ENCODE measurements around the gene C20orf96.
"Not testable (repeated sequence)": the region's sequence is repeated elsewhere in the genome, so short reads cannot be mapped to it uniquely, and the experiment has no call there.

The C20orf96 gene

GRCh38 chr20:271069-271468, 19.5 kb downstream of the C20orf96 start:
- H3K4me2 ChIP-seq = 0 out of 22 replicates have a peak overlapping the region, but pooled peaks of 2 of the 11 experiments have one; percentile 18 to 28
- peaks cover 0 to 29% (median 15%) of the 10 kb centered on the region in 10 experiments; a peak in 17 of 20 replicates for H3K4me1 ChIP-seq
- 0 out of 22 replicates have a peak, but pooled peaks cover 0 to 4% (median 0%) of the 10 kb centered on the region in 11 experiments for H3K27me3 ChIP-seq
- H4K20me1 ChIP-seq = no peaks in the 10 kb centered on the region; a peak in 1 of 22 replicates
- H3K36me3 ChIP-seq = peaks cover 9 to 29% (median 16%) of the 10 kb centered on the region in 11 experiments
- H3K9ac ChIP-seq = no peak overlapping the region
- H3K4me3 ChIP-seq = no peak overlapping the region
- no peak overlapping the region for H3K27ac ChIP-seq
- no peaks in the 10 kb centered on the region for H3K9me3 ChIP-seq (replicated peaks in 1 of 11)
- no peak for TF ChIP-seq Cebpa-rat (IDR thresholded peaks at IDR 0.05)

DNA sequence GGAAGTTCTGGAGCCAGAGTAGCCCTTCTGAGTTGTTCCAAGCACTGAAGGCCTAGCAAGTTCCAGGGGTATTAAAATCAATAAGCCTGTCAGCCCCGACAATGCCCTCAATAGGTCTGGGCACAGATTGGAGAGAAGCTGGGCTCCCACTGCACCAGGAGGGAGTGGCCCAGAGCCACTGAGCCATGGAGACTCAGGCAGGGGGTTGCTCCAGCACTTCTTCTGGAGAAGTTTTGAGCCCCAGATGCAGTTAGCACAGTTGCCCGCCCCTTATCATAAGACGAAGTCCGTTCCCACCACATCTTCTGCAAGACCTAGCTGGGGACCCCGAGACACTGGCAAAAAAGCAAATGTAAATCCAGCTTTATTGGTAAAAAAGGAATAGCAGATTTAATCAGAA, 20.0 kb downstream of the C20orf96 start:
- peaks cover 4 to 23% (median 11%) of the 10 kb centered on the region in 11 experiments; a peak in 19 of 22 replicates for H3K36me3 ChIP-seq
- H3K4me2 ChIP-seq = peak overlapping the region in 4 of 11 experiments; percentile 13 to 22 (median 20); a peak in 1 of 22 replicates
- no peak overlapping the region for H3K9ac ChIP-seq
- H3K27ac ChIP-seq = no peak overlapping the region
- H3K4me1 ChIP-seq = peaks cover 0 to 29% (median 15%) of the 10 kb centered on the region in 10 experiments; a peak in 17 of 20 replicates
- no peak overlapping the region for H3K4me3 ChIP-seq
- no peaks in the 10 kb centered on the region for H3K9me3 ChIP-seq (replicated peaks in 1 of 11)
- H4K20me1 ChIP-seq = no peaks in the 10 kb centered on the region; a peak in 1 of 22 replicates
- TF ChIP-seq Cebpa-rat (IDR thresholded peaks at IDR 0.05) = no peak
- H3K27me3 ChIP-seq = 0 out of 22 replicates have a peak, but pooled peaks cover 0 to 5% (median 0%) of the 10 kb centered on the region in 11 experiments

GRCh38 chr20:266596-267562, 23.7 kb downstream of the C20orf96 start:
- H3K27me3 ChIP-seq = 0 out of 22 replicates have a peak, but pooled peaks cover 0 to 5% (median 0%) of the 10 kb centered on the region in 11 experiments
- no peaks in the 10 kb centered on the region; a peak in 1 of 22 replicates for H4K20me1 ChIP-seq
- H3K4me3 ChIP-seq = peak overlapping the region; percentile 51 to 71 (median 58)
- peaks cover 0 to 17% (median 7%) of the 10 kb centered on the region in 10 experiments; a peak in 12 of 20 replicates for H3K4me1 ChIP-seq
- no peak for TF ChIP-seq Cebpa-rat (IDR thresholded peaks at IDR 0.05)
- H3K27ac ChIP-seq = peak overlapping the region in 7 of 11 experiments; percentile 26 to 56 (median 38); a peak in 9 of 22 replicates
- H3K36me3 ChIP-seq = peaks cover 0 to 10% (median 0%) of the 10 kb centered on the region in 11 experiments; a peak in 2 of 22 replicates
- H3K4me2 ChIP-seq = peak overlapping the region; percentile 83 to 99 (median 88)
- H3K9ac ChIP-seq = peak overlapping the region; percentile 48 to 77 (median 68); a peak in 20 of 22 replicates
- H3K9me3 ChIP-seq (replicated peaks in 1 of 11) = no peaks in the 10 kb centered on the region

- H3K36me3 ChIP-seq = no peaks in the 10 kb centered on the region
- H3K27ac ChIP-seq = no peak overlapping the region
- no peak overlapping the region for H3K4me3 ChIP-seq
- no peaks in the 10 kb centered on the region for H3K9me3 ChIP-seq (replicated peaks in 1 of 11)
- TF ChIP-seq Cebpa-rat (IDR thresholded peaks at IDR 0.05) = no peak
- H3K4me2 ChIP-seq = no peak overlapping the region
- no peaks in the 10 kb centered on the region for H4K20me1 ChIP-seq
- no peak overlapping the region for H3K9ac ChIP-seq
- H3K27me3 ChIP-seq = 0 out of 22 replicates have a peak, but pooled peaks cover 0 to 5% (median 0%) of the 10 kb centered on the region in 11 experiments
- H3K4me1 ChIP-seq = peaks cover 0 to 8% (median 0%) of the 10 kb centered on the region in 10 experiments; a peak in 6 of 20 replicates
Measured at GRCh38 chr20:263701-264100, 26.8 kb downstream of the C20orf96 start.

DNA sequence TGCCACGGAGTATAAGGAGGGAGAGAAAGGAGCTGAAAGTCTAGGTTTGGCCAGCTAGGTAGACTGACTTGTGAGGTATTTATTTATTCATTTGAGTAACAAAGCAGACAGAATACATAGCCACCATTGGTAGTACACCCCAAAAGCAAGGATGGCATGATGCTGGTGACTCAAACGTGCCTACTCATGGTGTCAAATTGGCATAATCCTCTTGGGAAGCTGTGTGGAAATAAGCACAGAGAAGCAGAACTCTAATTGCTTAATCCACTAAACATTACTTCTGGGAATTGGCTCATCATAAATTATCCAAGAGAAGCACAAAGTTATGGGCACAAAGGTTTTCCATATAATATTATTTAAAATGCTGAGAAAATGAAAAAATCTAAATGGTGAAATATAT, 30.6 kb downstream of the C20orf96 start:
- no peak overlapping the region for H3K4me3 ChIP-seq
- H4K20me1 ChIP-seq = no peaks in the 10 kb centered on the region
- no peaks in the 10 kb centered on the region for H3K27me3 ChIP-seq
- H3K36me3 ChIP-seq = no peaks in the 10 kb centered on the region
- H3K9ac ChIP-seq = no peak overlapping the region
- no peak overlapping the region for H3K4me2 ChIP-seq
- no peak for TF ChIP-seq Cebpa-rat (IDR thresholded peaks at IDR 0.05)
- H3K27ac ChIP-seq = no peak overlapping the region
- no peaks in the 10 kb centered on the region for H3K4me1 ChIP-seq
- H3K9me3 ChIP-seq (replicated peaks in 1 of 11) = no peaks in the 10 kb centered on the region

DNA sequence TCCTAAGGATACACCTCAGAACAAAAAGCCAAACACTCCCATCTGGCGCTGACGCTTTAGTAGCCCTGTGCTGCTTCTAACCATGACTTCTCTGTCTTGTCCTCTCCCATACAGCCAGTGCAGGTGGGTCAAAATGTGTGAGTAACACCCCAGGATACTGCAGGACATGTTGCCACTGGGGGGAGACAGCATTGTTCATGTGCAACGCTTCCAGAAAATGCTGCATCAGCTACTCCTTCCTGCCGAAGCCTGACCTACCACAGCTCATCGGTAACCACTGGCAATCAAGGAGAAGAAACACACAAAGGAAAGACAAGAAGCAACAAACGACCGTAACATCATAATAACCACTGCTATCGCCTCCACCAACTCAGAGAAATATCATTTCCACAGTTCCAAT, 31.6 kb downstream of the C20orf96 start:
- H3K27ac ChIP-seq = no peak overlapping the region
- TF ChIP-seq Cebpa-rat (IDR thresholded peaks at IDR 0.05) = no peak
- no peaks in the 10 kb centered on the region for H3K36me3 ChIP-seq
- H3K4me3 ChIP-seq = no peak overlapping the region
- no peak overlapping the region for H3K9ac ChIP-seq
- H3K27me3 ChIP-seq = no peaks in the 10 kb centered on the region
- no peaks in the 10 kb centered on the region for H3K4me1 ChIP-seq
- no peak overlapping the region for H3K4me2 ChIP-seq
- no peaks in the 10 kb centered on the region for H3K9me3 ChIP-seq (replicated peaks in 1 of 11)
- no peaks in the 10 kb centered on the region for H4K20me1 ChIP-seq

DNA sequence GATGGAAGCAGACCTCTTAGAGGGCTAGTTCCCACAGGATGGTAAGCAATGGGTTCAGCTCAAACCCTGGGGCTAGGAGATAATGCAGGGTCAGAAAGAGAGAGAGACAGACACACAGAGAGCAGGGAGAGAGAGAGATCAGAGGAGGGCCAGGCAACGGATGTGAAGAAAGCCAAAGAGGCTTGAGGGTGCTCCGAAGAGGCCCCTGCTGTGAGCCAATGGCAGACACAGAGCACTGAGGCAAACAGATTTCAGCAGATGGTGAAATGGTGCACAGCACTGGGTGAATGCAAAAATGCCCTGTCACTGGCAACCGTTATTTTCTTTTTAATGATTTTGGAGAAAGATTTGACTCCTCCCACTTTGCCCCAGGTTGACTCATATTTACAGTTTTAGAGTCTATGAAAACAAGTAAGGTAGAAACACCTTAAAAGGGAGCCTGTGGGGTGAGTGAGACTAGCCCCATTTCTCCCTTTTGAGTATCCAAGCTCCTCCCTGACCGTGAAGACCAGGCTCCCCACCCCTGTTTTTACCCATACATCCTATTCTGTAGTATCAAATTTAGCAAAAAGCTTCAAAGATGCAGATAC, 32.2 kb downstream of the C20orf96 start:
- no peak overlapping the region for H3K4me2 ChIP-seq
- H3K27me3 ChIP-seq = no peaks in the 10 kb centered on the region
- no peak overlapping the region for H3K27ac ChIP-seq
- H3K9ac ChIP-seq = no peak overlapping the region
- no peaks in the 10 kb centered on the region for H3K36me3 ChIP-seq
- no peak for TF ChIP-seq Cebpa-rat (IDR thresholded peaks at IDR 0.05)
- no peaks in the 10 kb centered on the region for H3K4me1 ChIP-seq
- H3K4me3 ChIP-seq = no peak overlapping the region
- no peaks in the 10 kb centered on the region for H4K20me1 ChIP-seq
- no peaks in the 10 kb centered on the region for H3K9me3 ChIP-seq (replicated peaks in 1 of 11)

DNA sequence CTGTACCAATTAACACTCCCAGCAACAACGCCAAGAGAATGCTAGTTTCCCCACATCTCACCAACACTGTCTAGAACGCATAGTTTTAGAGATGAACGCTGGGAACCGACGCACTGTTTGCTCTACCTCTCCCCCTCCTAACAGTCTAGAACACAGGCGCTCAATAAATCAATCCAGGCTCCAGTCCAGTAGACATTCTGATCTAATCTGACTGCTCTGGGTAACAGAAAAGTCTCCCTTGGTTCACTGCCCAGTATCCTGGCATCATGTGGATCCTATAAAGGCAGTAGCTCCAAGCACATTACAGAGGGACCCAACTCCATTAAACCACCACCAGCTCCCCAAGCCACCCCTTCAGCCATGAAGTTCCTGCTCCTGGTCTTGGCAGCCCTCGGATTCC, 33.1 kb downstream of the C20orf96 start, which contains the start of gene DEFB132:
Gene DEFB132 (plus strand): TSS at position 306 of the 400 bp plus-strand sequence. CDS start 55 bp downstream, at position 361.
- no peak for TF ChIP-seq Cebpa-rat (IDR thresholded peaks at IDR 0.05)
- Histone ChIP-seq H3K9me3 (replicated peaks in 1 of 11) (no peaks in the 10 kb centered on the region), H4K20me1 (no peaks in the 10 kb centered on the region), H3K36me3 (no peaks in the 10 kb centered on the region), H3K4me2 (no peak within 1 kb of the TSS), H3K27me3 (no peaks in the 10 kb centered on the region), H3K4me1 (no peaks in the 10 kb centered on the region), H3K27ac (no peak within 1 kb of the TSS), H3K4me3 (no peak within 1 kb of the TSS), H3K9ac (no peak within 1 kb of the TSS)

DNA sequence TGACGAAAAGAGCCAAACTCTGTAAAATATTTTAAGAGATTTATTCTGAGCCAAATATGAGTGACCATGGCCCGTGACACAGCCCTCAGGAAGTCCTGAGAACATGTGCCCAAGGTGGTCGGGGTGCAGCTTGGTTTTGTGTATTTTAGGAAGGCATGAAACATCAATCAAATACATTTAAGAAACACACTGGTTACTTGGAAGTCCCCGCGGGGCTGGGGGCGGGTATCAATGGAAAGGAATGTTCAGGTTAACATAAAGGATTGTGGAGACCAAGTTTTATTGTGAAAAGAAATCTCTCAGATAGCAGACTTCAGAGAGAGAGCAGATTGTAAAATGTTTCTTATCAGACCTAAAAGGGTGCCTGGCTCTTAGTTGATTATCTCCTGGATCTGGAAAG, 37.1 kb downstream of the C20orf96 start:
- not testable (repeated sequence) for H4K20me1 ChIP-seq; H3K4me3 ChIP-seq; H3K9ac ChIP-seq; H3K36me3 ChIP-seq; H3K27me3 ChIP-seq; H3K27ac ChIP-seq; H3K4me2 ChIP-seq; H3K4me1 ChIP-seq; H3K9me3 ChIP-seq (replicated peaks in 1 of 11)

Data from BLaER1 treated with 17β-estradiol and CSF1 and Interleukin-3, amounts not matched to agents 10 nM and 100 nM (cell line).